Measurements from ENCODE around the gene DOCK9.

DNA sequence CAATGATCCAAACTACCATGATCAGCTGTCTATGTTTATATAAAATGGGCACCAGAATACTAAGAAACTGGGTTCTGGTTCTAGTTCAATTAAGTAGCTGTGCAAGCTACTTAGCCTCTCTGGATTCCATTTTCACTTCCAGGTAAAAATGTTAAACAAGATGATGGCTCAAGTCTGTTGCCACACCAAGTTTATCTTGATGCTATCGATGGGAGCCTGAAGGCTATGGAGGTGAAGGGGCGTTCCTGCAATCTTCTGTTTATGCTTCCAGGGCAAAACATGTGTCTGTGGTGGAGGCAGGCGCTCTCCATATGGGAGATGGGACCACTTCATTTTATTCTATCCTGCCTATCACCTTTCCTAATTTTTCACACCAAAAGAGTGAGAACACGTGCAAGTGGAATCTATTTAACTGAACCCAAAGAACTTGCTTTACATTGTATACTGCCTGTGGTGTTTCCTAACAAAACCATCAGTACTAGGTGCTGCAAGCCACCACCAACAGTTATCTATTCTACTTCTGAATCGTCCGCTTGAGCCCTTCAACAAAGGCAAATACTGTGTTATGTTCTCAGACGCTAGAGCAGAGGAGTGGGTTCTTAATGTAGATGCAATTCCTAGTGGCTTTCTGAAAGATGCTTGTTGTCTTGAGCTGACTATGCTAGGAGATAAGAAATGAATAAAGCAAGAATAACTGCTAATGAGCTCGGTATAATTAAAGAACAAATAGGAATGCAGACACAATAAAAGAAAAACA, 70.9 kb downstream of the DOCK9 start:
- TF ChIP-seq, protein P1, sequence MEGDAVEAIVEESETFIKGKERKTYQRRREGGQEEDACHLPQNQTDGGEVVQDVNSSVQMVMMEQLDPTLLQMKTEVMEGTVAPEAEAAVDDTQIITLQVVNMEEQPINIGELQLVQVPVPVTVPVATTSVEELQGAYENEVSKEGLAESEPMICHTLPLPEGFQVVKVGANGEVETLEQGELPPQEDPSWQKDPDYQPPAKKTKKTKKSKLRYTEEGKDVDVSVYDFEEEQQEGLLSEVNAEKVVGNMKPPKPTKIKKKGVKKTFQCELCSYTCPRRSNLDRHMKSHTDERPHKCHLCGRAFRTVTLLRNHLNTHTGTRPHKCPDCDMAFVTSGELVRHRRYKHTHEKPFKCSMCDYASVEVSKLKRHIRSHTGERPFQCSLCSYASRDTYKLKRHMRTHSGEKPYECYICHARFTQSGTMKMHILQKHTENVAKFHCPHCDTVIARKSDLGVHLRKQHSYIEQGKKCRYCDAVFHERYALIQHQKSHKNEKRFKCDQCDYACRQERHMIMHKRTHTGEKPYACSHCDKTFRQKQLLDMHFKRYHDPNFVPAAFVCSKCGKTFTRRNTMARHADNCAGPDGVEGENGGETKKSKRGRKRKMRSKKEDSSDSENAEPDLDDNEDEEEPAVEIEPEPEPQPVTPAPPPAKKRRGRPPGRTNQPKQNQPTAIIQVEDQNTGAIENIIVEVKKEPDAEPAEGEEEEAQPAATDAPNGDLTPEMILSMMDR (IDR thresholded peaks at IDR 0.05; ENCODE audit: insufficient read depth, low read depth, low read length), result no peak
- no peak for TF ChIP-seq EZH2 (IDR thresholded peaks at IDR 0.05; ENCODE audit: insufficient read depth, low read length)
